GM12878 (cell line): ENCODE results near the gene HS6ST1. TPM values are rescaled to one million over a fixed set of nuclear protein-coding genes. Genes with fewer than 3 reads are reported as not detected.

Source experiments
- ATAC-seq: fragments of 200-7000 bp; cut with Tn5 transposase; 3 replicates; pipeline ENCODE4 v1.9.1; 2020; ENCODE audit warnings: mild to moderate bottlenecking, moderate library complexity
- BruUV-seq: library from RNA; stranded (reverse); fragments of 400-500 nt; replicated peaks from 2 replicates; lab custom pipeline; 2021; lab: Mats Ljungman, UMichigan
- CTCF ChIA-PET: fragments of 300-600 bp; sonication (Branson Sonifier 250); formaldehyde crosslinking; extraction: SDS; loops from one replicate; lab custom pipeline; 2021; ENCODE audit warnings: inconsistent platforms; lab: Yijun Ruan, JAX
- POLR2A ChIA-PET: fragments of 350-600 bp; formaldehyde crosslinking; extraction: SDS; loops from one replicate; lab custom pipeline; 2021; ENCODE audit warnings: inconsistent platforms; lab: Charles Lee
- RAD21 ChIA-PET: fragments of 300-600 bp; sonication (Branson Sonifier 250); formaldehyde crosslinking; loops from one replicate; lab custom pipeline; 2023; ENCODE audit warnings: antibody characterized with exemption; ENCODE audit not compliant: unreplicated experiment; lab: Charles Lee
- SMC1A ChIA-PET: fragments of 300-600 bp; sonication (Branson Sonifier 250); formaldehyde crosslinking; loops from one replicate; lab custom pipeline; 2023; ENCODE audit not compliant: unreplicated experiment, uncharacterized antibody; lab: Charles Lee
- DNase-seq: peaks from one replicate; pipeline ENCODE4 v3.0.0-alpha.2; 2011; ENCODE audit warnings: low read depth, low spot score
- FAIRE-seq: peaks from 3 replicates; lab custom pipeline; 2011; peaks lifted over from hg19 to GRCh38; lab: Jason Lieb, UNC
- H2AFZ ChIP-seq: 2 replicates; pipeline ENCODE4 v1.6.0; 2011; ENCODE audit warnings: low read depth, low read length, control low read depth; ENCODE audit not compliant: control insufficient read depth
- H3K27ac ChIP-seq: 2 replicates; pipeline ENCODE4 v1.5.1; 2011; ENCODE audit warnings: control low read depth; ENCODE audit not compliant: control insufficient read depth, insufficient read depth
- H3K27me3 ChIP-seq, 2 experiments: replicated peaks in 1 of 2; 2 replicates each; pipeline versions ENCODE4 v1.6.0 to v1.6.1; 2011; ENCODE audit warnings: low read length in 1 of 2; ENCODE audit not compliant: control insufficient read depth in 2 of 2, insufficient read depth in 2 of 2
- H3K36me3 ChIP-seq, 2 experiments: 2 replicates each; pipeline ENCODE4 v1.5.1; 2011; ENCODE audit warnings: low read length in 1 of 2; ENCODE audit not compliant: control insufficient read depth in 2 of 2, insufficient read depth in 2 of 2
- H3K4me1 ChIP-seq: 2 replicates; pipeline ENCODE4 v1.6.1; 2011; ENCODE audit warnings: mild to moderate bottlenecking, low read length, moderate library complexity, mixed read lengths; ENCODE audit not compliant: control insufficient read depth, insufficient read depth
- H3K4me2 ChIP-seq: 2 replicates; pipeline ENCODE4 v1.6.0; 2011; ENCODE audit warnings: control low read depth; ENCODE audit not compliant: control insufficient read depth, insufficient read depth
- H3K4me3 ChIP-seq: fragments of 200-600 bp; sonication (generic); 2 replicates; pipeline ENCODE4 v1.5.1; 2016
- H3K79me2 ChIP-seq: 2 replicates; pipeline ENCODE4 v1.6.0; 2011; ENCODE audit warnings: low read length; ENCODE audit not compliant: control insufficient read depth, insufficient read depth
- H3K9ac ChIP-seq: 2 replicates; pipeline ENCODE4 v1.8.0; 2011; ENCODE audit warnings: low read length, control low read depth, mixed read lengths; ENCODE audit not compliant: control insufficient read depth, insufficient read depth
- H3K9me3 ChIP-seq: replicated peaks from 3 replicates; pipeline ENCODE4 v1.5.1; 2011; ENCODE audit warnings: mild to moderate bottlenecking, low read length; ENCODE audit not compliant: control insufficient read depth, insufficient read depth
- H4K20me1 ChIP-seq: 2 replicates; pipeline ENCODE4 v1.6.0; 2011; ENCODE audit not compliant: control insufficient read depth, insufficient read depth
- BACH1 ChIP-seq: fragments of 450-650 bp; IDR thresholded peaks from 2 replicates; pipeline ENCODE4 v1.6.1; 2017; ENCODE audit warnings: mild to moderate bottlenecking, borderline replicate concordance
- BMI1 ChIP-seq: fragments of 450-650 bp; IDR thresholded peaks from 2 replicates; pipeline ENCODE4 v1.6.1; 2016; ENCODE audit warnings: mild to moderate bottlenecking, moderate library complexity, borderline replicate concordance
- BRCA1 ChIP-seq: IDR thresholded peaks from 2 replicates; pipeline ENCODE4 v1.6.1; 2011; ENCODE audit warnings: low read depth, low read length, improper control_type of control experiment
- CEBPB ChIP-seq, 2 experiments: fragments of 150-350 bp in 1 of 2; IDR thresholded peaks; 2 replicates each; pipeline ENCODE4 v1.6.1; 2012 to 2014; ENCODE audit warnings: low read depth in 2 of 2, low read length in 2 of 2, borderline replicate concordance in 1 of 2, inconsistent platforms in 1 of 2
- CHD2 ChIP-seq: IDR thresholded peaks from 2 replicates; pipeline ENCODE4 v1.6.1; 2011; ENCODE audit warnings: low read depth, low read length, improper control_type of control experiment, borderline replicate concordance
- CREB1 ChIP-seq: IDR thresholded peaks from 2 replicates; pipeline ENCODE4 v1.6.1; 2012; ENCODE audit warnings: low read depth, mild to moderate bottlenecking, inconsistent platforms
- DPF2 ChIP-seq: fragments of 450-650 bp; IDR thresholded peaks from 2 replicates; pipeline ENCODE4 v1.6.1; 2017; ENCODE audit warnings: mild to moderate bottlenecking
- KAT2A ChIP-seq: conservative IDR thresholded peaks from 2 replicates; pipeline ENCODE4 v1.6.1; 2011; ENCODE audit warnings: low read depth, low read length; ENCODE audit not compliant: control insufficient read depth
- PAX5 ChIP-seq: IDR thresholded peaks from 2 replicates; pipeline ENCODE4 v1.6.1; 2011; ENCODE audit warnings: low read depth, low read length, borderline replicate concordance
- PAX8 ChIP-seq: fragments of 450-650 bp; IDR thresholded peaks from 2 replicates; pipeline ENCODE4 v1.6.1; 2017; ENCODE audit warnings: mild to moderate bottlenecking, moderate library complexity
- RFX5 ChIP-seq: IDR thresholded peaks from 2 replicates; pipeline ENCODE4 v1.6.1; 2011; ENCODE audit warnings: low read depth, low read length, improper control_type of control experiment
- SREBF2 ChIP-seq: IDR thresholded peaks from 2 replicates; pipeline ENCODE4 v1.6.1; 2012; ENCODE audit warnings: mild to moderate bottlenecking, low read length
- TAF1 ChIP-seq: IDR thresholded peaks from 2 replicates; pipeline ENCODE4 v1.6.1; 2011; ENCODE audit warnings: mild to moderate bottlenecking, low read depth, low read length, borderline replicate concordance
- TCF7 ChIP-seq: IDR thresholded peaks from 2 replicates; pipeline ENCODE4 v1.6.1; 2014; ENCODE audit warnings: antibody characterized with exemption, borderline replicate concordance
- ZNF207 ChIP-seq: fragments of 450-650 bp; IDR thresholded peaks from 2 replicates; pipeline ENCODE4 v1.6.1; 2014; ENCODE audit warnings: antibody characterized with exemption, mild to moderate bottlenecking, borderline replicate concordance
- WGBS: methylation state at CpG from one replicate; pipeline ENCODE4 v1.1.6; 2016; ENCODE audit warnings: low lambda C conversion rate; ENCODE audit not compliant: insufficient replicate concordance, insufficient coverage; ENCODE audit errors: missing lambda C conversion rate; 5-methylcytosine and 5-hydroxymethylcytosine counted together
- in situ Hi-C: fragments of 300-500 bp; cut with MboI; formaldehyde crosslinking; loops from 9 replicates; pipeline ENCODE4 v1.14.3; 2018; ENCODE audit warnings: mixed read lengths
- intact Hi-C: fragments of 100-400 bp; cut with micrococcal nuclease; formaldehyde crosslinking; loops from one replicate; pipeline ENCODE4 v1.14.2; 2022; ENCODE audit not compliant: unreplicated experiment
- polyA plus RNA-seq, 11 experiments: library from polyadenylated mRNA; depleted of rRNA in 4 of 11; unstranded in 6 of 11; stranded (reverse) in 5 of 11; fragments of >200 nt; fragmentation: Nextera tagmentation in 4 of 11; fragmentation: Illumina TruSeq in 1 of 11; extraction: Ambion mirVana in 4 of 11; extraction: Trizol in 1 of 11; gene quantifications; 1 replicate in 1 of 11; 2 replicates in 10 of 11; pipeline versions ENCODE4 v1.2.1 to v1.2.3, GENCODE V29; 2011 to 2016; ENCODE audit warnings: inconsistent platforms in 2 of 11, missing spikeins in 2 of 11, low read depth in 1 of 11
- total RNA-seq, 4 experiments: library from RNA; depleted of rRNA in 3 of 4; stranded (reverse); fragments of >200 nt in 3 of 4; fragmentation: Illumina TruSeq in 1 of 4; extraction: Trizol in 1 of 4; gene quantifications; 2 replicates each; pipeline versions ENCODE4 v1.2.1 to v1.2.3, GENCODE V29; 2013 to 2021
- TF ChIP-seq, protein P1 (sequence below): IDR thresholded peaks from 2 replicates; pipeline ENCODE4 v1.6.1; 2011; ENCODE audit warnings: borderline replicate concordance, low read depth, mild to moderate bottlenecking, moderate library complexity, mixed read lengths, low read length; ENCODE audit not compliant: insufficient read depth; ENCODE audit errors: extremely low read length
- TF ChIP-seq, protein P2 (sequence below): IDR thresholded peaks from 2 replicates; pipeline ENCODE4 v1.6.1; 2011; ENCODE audit warnings: low read depth, low read length, improper control_type of control experiment, borderline replicate concordance

HS6ST1 gene
- total and polyA plus RNA-seq, 10 of the 15 experiments (the other 5 are each of a cell fraction or from before 2014, with no cell fraction given), result 0.48 to 17.0 (median 4.7) TPM

GRCh38 chr2:128277961-128278681, 40.5 kb downstream of the HS6ST1 start:
- intact Hi-C loops, result no loop called here
- Histone ChIP-seq H3K36me3 (peaks cover 0 to 2% of the 10 kb centered on the region in 2 experiments; a peak in 3 of 4 replicates), H3K4me1 (no peaks in the 10 kb centered on the region), H3K79me2 (no peaks in the 10 kb centered on the region), H2AFZ (no peak overlapping the region), H3K4me2 (no peak overlapping the region), H3K27ac (no peak overlapping the region), H3K9me3 (no peaks in the 10 kb centered on the region; the same call in 1 of the 3 replicates), H3K4me3 (no peak overlapping the region), H3K27me3 (no peaks in the 10 kb centered on the region)
- no TSS peak for BruUV-seq
- no peak for FAIRE-seq
- ChIA-PET SMC1A (no interaction called here), CTCF (no interaction called here), RAD21 (no interaction called here)
- no peak for ATAC-seq
- DNase-seq, result no peak
- TF ChIP-seq CEBPB (IDR thresholded peaks at IDR 0.05; ENCODE audit: borderline replicate concordance in 1 of 2, low read depth in 2 of 2, low read length in 2 of 2) (no peak), TCF7 (no peak), CHD2 (no peak), BMI1 (no peak), KAT2A (no peak), ZNF207 (no peak), SREBF2 (no peak), DPF2 (no peak), CREB1 (no peak), RFX5 (no peak), PAX8 (no peak), PAX5 (no peak), BACH1 (no peak), BRCA1 (no peak), TAF1 (no peak)
- TF ChIP-seq, protein P1, sequence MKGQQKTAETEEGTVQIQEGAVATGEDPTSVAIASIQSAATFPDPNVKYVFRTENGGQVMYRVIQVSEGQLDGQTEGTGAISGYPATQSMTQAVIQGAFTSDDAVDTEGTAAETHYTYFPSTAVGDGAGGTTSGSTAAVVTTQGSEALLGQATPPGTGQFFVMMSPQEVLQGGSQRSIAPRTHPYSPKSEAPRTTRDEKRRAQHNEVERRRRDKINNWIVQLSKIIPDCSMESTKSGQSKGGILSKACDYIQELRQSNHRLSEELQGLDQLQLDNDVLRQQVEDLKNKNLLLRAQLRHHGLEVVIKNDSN, result no peak
- TF ChIP-seq, protein P2, sequence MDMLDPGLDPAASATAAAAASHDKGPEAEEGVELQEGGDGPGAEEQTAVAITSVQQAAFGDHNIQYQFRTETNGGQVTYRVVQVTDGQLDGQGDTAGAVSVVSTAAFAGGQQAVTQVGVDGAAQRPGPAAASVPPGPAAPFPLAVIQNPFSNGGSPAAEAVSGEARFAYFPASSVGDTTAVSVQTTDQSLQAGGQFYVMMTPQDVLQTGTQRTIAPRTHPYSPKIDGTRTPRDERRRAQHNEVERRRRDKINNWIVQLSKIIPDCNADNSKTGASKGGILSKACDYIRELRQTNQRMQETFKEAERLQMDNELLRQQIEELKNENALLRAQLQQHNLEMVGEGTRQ, result no peak
- TF ChIP-seq, all 136 proteins: peak for 0
- 80% methylated on average over 14 of the region's 14 CpGs for WGBS
- no peaks in the 10 kb centered on the region for H4K20me1 ChIP-seq
- no peak overlapping the region for H3K9ac ChIP-seq
- POLR2A ChIA-PET, result no interaction called here
- in situ Hi-C loops, result no loop called here
